IPS-18c (cell line): ENCODE results near the gene SLC16A9.
"Not testable (repeated sequence)": the region's sequence is repeated elsewhere in the genome, so short reads cannot be mapped to it uniquely, and the experiment has no call there.

Experiments
- H3K4me3 ChIP-seq: 2 replicates; pipeline ENCODE4 v1.7.0; 2013; ENCODE audit warnings: low read depth, mild to moderate bottlenecking, low read length, moderate library complexity; ENCODE audit not compliant: insufficient read depth
- H3K9me3 ChIP-seq: one replicate; pipeline ENCODE4 v1.6.1; 2013; ENCODE audit warnings: mild to moderate bottlenecking, low read length, moderate library complexity; ENCODE audit not compliant: control insufficient read depth, insufficient read depth

SLC16A9 gene

GRCh38 chr10:59692113-59692512, 17.5 kb downstream of the SLC16A9 start:
- no peaks in the 10 kb centered on the region for H3K9me3 ChIP-seq
- H3K4me3 ChIP-seq: no peak overlapping the region

GRCh38 chr10:59688921-59689351, 20.7 kb downstream of the SLC16A9 start:
- H3K9me3 ChIP-seq: no peaks in the 10 kb centered on the region
- no peak overlapping the region for H3K4me3 ChIP-seq

GRCh38 chr10:59687657-59688056, 22.0 kb downstream of the SLC16A9 start:
- no peaks in the 10 kb centered on the region for H3K9me3 ChIP-seq
- H3K4me3 ChIP-seq: no peak overlapping the region

- H3K9me3 ChIP-seq: no peaks in the 10 kb centered on the region
- no peak overlapping the region for H3K4me3 ChIP-seq
Measured at GRCh38 chr10:59684006-59684405, 25.6 kb downstream of the SLC16A9 start.

- Histone ChIP-seq H3K4me3 (no peak overlapping the region), H3K9me3 (no peaks in the 10 kb centered on the region)
Measured at GRCh38 chr10:59682986-59683937, 26.4 kb downstream of the SLC16A9 start.

GRCh38 chr10:59680199-59680598, 29.5 kb downstream of the SLC16A9 start:
- Histone ChIP-seq H3K9me3 (no peaks in the 10 kb centered on the region), H3K4me3 (no peak overlapping the region)

- Histone ChIP-seq H3K9me3 (no peaks in the 10 kb centered on the region), H3K4me3 (no peak overlapping the region)
Measured at GRCh38 chr10:59678884-59679301, 30.8 kb downstream of the SLC16A9 start.

GRCh38 chr10:59677253-59677831, 32.3 kb downstream of the SLC16A9 start:
- H3K9me3 ChIP-seq: no peaks in the 10 kb centered on the region
- H3K4me3 ChIP-seq: no peak overlapping the region

GRCh38 chr10:59675812-59676211, 33.8 kb downstream of the SLC16A9 start:
- Histone ChIP-seq H3K9me3 (no peaks in the 10 kb centered on the region), H3K4me3 (no peak overlapping the region)

- H3K9me3 ChIP-seq: no peaks in the 10 kb centered on the region
Measured at GRCh38 chr10:59674215-59674836, 35.3 kb downstream of the SLC16A9 start.

GRCh38 chr10:59672150-59672875, 37.3 kb downstream of the SLC16A9 start:
- H3K9me3 ChIP-seq: no peaks in the 10 kb centered on the region
- no peak overlapping the region for H3K4me3 ChIP-seq

More at GRCh38 chr10:59674215-59674836, 35.3 kb downstream of the SLC16A9 start:
- H3K4me3 ChIP-seq: no peak overlapping the region

- Histone ChIP-seq H3K9me3 (no peaks in the 10 kb centered on the region), H3K4me3 (no peak overlapping the region)
Measured at GRCh38 chr10:59670269-59670668, 39.4 kb downstream of the SLC16A9 start.

GRCh38 chr10:59668096-59668495, 41.6 kb downstream of the SLC16A9 start:
- Histone ChIP-seq H3K4me3 (no peak overlapping the region), H3K9me3 (no peaks in the 10 kb centered on the region)

GRCh38 chr10:59666310-59666709, 43.3 kb downstream of the SLC16A9 start:
- Histone ChIP-seq H3K9me3 (no peaks in the 10 kb centered on the region), H3K4me3 (no peak overlapping the region)

- not testable (repeated sequence) for H3K4me3 ChIP-seq, H3K9me3 ChIP-seq
Measured at GRCh38 chr10:59663213-59663612, 46.4 kb downstream of the SLC16A9 start.

GRCh38 chr10:59657724-59658123, 51.9 kb downstream of the SLC16A9 start:
- Histone ChIP-seq H3K9me3 (no peaks in the 10 kb centered on the region), H3K4me3 (no peak overlapping the region)

- Histone ChIP-seq H3K4me3 (no peak overlapping the region), H3K9me3 (no peaks in the 10 kb centered on the region)
Measured at GRCh38 chr10:59655309-59655708, 54.3 kb downstream of the SLC16A9 start.
